Measurements from ENCODE around the gene CCSER1.

Gene CCSER1

GRCh38 chr4:90187148-90187884, 60.1 kb downstream of the CCSER1 start:
- H3K4me3 ChIP-seq (ENCODE audit: low read length) = no peak overlapping the region
- DNase-seq (ENCODE audit: low read depth) = no peak
- no peak for TF ChIP-seq CTCF (conservative IDR thresholded peaks at IDR 0.05; ENCODE audit: low read depth, low read length)

- no peak for TF ChIP-seq CTCF (conservative IDR thresholded peaks at IDR 0.05; ENCODE audit: low read depth, low read length)
- H3K4me3 ChIP-seq (ENCODE audit: low read length) = no peak overlapping the region
- no peak for DNase-seq (ENCODE audit: low read depth)
Measured at GRCh38 chr4:90189178-90189577, 62.0 kb downstream of the CCSER1 start.

- no peak for TF ChIP-seq CTCF (conservative IDR thresholded peaks at IDR 0.05; ENCODE audit: low read depth, low read length)
- no peak for DNase-seq (ENCODE audit: low read depth)
- H3K4me3 ChIP-seq (ENCODE audit: low read length) = no peak overlapping the region
Measured at GRCh38 chr4:90189946-90190345, 62.8 kb downstream of the CCSER1 start.

DNA sequence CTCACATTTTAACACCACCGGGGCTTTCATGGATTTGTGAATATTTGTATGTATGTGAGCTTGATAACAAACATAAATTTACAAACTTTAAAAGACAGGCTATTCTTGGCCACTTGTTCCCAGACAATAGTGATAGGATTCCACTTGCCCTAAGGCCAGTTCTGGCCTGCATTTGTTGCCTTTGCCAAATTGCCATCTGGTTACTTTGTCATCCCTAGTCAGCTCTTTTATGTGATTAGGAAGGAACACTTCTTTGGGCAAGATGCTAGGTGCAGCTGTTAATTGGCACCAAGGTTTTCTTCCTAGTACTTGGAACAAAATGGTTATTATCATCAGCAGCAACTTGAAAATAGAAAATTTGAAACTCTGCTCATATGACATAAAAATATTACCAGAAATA, 63.3 kb downstream of the CCSER1 start:
- no peak for DNase-seq (ENCODE audit: low read depth)
- no peak for TF ChIP-seq CTCF (conservative IDR thresholded peaks at IDR 0.05; ENCODE audit: low read depth, low read length)

GRCh38 chr4:90198086-90198847, 71.1 kb downstream of the CCSER1 start:
- no peak overlapping the region for H3K4me3 ChIP-seq (ENCODE audit: low read length)
- DNase-seq (ENCODE audit: low read depth) = peak; percentile 5
- TF ChIP-seq CTCF (conservative IDR thresholded peaks at IDR 0.05; ENCODE audit: low read depth, low read length) = no peak

More for the DNA sequence above, 63.3 kb downstream of the CCSER1 start:
- H3K4me3 ChIP-seq (ENCODE audit: low read length) = no peak overlapping the region

- no peak overlapping the region for H3K4me3 ChIP-seq (ENCODE audit: low read length)
- no peak for DNase-seq (ENCODE audit: low read depth)
- TF ChIP-seq CTCF (conservative IDR thresholded peaks at IDR 0.05; ENCODE audit: low read depth, low read length) = no peak
Measured at GRCh38 chr4:90207887-90208454, 80.8 kb downstream of the CCSER1 start.
